ELF-1 (cell line): ENCODE measurements around the gene JHY.

ENCODE experiments used
- DNase-seq: peaks from one replicate; pipeline ENCODE4 v3.0.0-alpha.2; 2016; ENCODE audit warnings: low read depth, low spot score

Gene JHY

DNA sequence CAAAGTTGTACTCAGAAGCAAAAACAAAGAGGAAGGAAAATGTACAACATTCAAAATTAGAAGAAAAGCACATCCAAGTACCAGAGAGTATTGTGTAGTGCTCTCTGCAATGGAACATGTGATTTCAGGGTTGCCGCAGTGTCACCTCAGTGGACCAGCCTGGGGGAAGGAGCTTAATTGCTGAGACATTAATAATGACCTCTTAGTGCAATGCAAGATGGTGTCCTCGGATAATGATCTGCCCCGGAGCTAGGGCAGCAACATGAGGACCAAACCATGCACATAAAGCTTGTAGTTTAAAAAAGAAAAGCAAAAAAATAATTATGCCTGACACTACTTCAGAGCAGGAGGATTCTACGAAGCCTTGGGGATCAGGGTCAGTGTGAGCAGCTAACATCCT is 11.3 kb upstream of the JHY start:
- no peak for DNase-seq

DNA sequence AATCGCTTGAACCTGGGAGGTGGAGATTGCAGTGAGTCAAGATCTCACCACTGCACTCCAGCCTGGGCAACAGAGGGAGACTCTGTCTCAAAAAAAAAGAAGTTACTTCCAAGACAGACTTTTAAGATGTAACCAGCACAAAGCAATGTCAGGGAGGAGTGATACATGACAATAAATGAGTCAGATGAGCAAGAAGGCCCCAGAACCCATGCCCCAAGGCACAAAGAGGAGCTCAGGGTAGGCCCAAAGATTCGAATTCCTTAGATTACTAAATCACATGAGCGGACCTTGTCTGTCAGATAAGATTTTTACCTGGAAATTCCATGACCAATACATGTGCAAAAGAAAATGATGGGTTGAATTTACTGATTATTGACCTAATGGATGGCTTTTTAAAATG is 10.5 kb upstream of the JHY start:
- DNase-seq: peak; percentile 57

DNA sequence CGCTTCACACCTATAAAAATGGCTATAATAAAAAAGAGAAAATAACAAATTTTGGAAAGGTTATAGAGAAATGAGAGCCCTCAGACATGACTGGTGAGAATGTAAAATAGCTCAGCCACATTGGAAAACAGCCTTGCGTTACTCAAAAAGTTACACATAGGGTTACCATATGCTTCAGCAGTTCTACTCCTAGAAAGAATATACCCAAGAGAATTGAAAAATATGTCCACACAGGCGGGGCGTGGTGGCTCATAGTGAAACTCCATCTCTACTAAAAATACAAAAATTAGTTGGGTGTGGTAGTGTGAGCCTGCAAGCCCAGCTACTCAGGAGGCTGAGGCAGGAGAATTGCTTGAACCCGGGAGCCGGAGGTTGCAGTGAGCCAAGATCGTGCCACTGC is 7.6 kb upstream of the JHY start:
- DNase-seq: no peak

DNA sequence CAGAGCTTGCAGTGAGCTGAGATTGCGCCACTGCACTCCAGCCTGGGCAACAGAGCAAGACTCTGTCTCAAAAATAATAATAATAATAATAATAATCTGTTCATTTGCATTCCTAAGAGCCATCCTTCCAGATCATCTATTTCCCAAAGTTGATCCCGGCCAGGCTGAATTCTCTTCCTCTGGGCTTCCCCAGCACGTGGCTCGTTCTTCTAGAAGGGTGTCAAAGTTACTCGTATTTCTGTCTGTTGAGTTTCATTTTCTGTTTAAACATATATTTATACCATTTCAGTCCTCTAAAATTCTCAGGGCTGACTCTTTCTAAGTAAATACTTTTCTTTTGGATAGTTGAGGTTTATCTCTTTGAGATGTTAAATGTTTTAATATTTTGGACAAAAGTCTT is 4.8 kb upstream of the JHY start:
- DNase-seq: no peak

DNA sequence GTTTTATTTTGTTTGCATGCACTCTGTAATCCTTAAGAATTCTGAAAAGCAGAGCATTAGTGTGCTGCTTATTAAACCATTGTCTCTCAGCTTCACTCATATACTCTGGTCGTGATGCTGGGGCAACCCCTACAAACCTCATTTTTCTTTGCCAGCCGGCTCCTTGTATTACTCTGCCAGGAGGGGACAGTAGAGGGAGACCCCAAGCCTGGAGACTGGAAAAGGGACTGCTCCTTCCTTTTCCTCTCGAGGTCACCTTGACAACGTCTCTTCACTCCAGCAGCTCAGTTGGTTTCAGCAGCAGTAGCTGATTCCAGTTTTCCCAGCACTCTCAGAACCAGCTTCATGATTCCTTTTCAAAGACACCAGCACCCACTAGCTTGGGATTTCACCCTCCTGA is 2.8 kb upstream of the JHY start:
- peak; percentile 21 for DNase-seq

DNA sequence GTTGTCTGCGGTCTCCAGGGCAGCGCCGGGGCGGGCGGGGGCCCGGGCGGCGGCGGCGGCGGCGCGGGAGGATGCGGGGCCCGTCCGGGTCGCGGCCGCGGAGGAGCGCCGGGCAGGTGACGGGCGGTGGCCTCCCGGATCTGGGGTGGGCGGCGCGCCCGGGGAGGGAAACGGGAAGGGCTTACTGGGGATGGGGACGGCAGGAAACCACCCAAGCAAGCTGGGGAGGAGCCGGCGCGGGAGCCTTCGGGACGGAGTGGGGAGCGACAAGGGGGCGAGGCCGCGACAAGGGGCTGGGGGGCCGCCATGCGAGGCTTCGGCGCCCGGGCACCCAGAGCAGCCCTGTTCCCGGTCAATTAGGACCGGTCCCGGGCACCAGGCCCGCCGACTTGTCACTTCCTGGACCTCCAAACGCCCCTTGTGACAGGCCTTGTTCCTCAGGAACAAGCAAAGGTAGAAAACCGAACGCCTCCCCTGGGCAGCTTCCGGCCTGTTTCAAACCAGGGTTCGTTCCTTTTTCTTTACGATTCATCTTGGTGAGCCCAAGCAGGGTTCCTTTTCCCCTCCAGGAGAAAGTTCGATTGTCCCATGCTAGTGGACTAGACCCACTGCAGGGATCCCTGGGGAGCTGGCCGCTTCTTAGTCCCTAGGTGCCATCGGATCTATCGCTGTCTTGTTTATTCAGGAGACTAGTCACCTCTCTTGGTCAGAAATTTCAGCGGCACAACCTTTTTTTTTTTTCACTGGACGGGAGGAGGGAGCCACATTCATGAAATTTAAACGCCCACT is 492 bp downstream of the JHY start:
- peak; percentile 72 for DNase-seq

DNA sequence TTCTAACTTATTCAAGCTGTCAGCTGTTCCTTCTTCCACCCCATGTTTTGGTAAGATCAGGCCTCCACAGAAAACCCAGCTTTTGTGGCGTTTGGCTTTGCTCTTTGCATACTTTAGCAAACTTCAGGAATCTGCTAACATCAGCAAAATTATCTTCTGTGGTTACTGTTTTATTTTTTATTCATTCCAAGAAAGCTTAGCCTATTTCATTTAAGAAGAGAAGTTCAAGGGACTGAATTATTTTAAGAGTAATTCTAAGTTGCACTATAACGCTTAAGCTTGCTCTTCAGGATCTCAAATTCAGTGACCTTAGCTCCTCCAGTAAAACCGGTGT is 1.1 kb downstream of the JHY start:
- DNase-seq: no peak

DNA sequence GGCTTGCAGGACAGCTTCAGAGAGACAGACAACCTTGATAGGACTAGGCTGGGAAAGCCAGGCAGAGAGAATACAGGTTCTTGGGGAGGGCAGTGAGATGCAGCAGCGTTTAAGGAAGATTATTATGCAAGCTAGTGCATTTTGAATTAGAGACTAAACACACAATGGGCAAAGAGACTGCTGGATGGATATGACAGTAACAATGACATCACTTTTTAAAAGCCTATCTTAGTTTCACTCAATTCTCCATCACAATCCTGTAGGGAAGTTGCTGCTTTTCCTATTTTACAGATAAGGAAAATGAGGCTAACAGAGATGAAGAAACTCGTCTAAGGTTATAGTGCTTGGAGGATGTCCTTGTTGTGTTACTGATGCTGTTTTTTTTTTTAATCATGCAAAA is 5.6 kb downstream of the JHY start:
- DNase-seq: no peak

DNA sequence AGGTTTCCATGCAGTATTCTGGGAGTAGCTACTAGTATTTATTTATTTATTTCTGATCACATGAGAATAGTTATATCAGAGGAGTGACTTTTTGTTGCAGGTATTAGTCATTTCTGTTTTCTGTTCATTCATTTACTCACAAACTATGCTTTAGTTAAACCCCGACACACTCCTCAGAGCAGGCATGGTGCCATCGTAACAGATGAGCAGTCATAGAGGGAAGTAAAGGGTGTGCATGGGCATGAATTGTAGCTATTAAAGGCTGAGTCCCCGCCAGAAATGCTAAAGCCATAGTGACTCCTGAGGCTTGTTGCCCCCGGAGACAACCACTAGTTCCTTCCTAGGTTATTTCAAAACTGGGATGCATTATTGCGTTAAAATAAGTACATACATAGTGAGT is 10.6 kb downstream of the JHY start:
- DNase-seq: no peak

DNA sequence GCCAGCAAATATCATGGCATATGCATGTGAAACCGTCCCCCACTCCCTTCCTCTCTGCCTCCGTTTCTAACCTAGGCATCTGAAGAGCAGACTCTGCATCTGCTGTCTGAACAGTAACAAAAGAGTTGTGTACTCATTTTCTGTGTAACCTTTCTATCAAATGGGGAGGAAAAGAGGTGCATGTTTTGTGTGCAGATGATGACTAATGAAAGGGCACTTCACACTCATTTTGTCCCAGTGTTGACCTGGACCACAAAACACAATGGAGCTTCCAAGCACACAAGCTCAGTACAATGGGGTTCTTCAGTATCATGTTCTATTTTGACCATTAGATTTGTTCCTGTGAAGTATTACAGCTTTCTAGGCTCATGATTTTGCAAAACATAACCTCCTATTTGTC is 13.0 kb downstream of the JHY start:
- DNase-seq: no peak

DNA sequence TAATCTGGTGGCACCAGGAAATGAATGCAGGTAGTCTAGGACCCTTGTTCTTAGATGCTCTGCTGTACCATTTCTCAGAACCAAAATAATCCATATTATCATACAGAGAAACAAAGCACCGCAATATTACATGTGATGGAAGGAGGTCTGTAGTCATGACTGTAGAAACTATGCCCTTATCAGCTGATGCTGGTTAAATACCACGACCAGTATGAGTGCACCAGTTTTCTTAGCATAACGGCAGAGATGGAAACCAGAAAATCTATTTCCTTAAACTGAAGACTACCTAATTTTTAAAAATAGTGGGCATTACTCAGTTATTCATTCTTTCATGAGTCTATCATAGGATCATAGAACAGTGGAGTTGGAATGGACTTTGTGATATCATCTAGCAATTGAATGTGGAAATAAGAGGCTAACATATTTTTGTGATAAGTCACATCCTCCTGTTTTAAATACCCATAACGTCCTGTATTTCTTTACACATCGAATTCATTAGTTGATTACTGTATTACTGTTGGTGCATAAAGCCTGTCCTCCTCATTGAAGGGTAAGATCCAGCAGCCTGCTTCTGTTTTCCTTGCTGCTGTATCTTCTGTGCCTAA is 15.1 kb downstream of the JHY start:
- no peak for DNase-seq

DNA sequence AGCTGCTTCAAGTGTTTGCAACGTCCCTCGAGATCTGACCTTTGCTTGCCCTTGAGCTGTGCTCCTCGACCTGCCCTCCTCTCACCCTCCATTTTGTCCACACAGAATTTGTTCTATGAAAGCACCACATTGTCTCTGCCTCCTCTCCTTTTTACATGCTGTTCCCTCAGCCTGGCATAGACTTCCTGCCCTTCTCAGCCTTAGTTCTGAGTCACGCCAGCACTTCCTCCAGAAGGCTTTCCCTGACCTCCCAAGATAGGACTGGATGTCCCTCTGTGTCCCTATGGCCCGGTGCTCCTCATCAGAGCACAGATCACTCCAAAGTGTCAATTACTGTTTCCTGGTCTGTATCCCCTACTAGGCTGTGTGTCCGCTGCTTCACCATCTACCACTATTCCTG is 16.2 kb downstream of the JHY start:
- DNase-seq: no peak

DNA sequence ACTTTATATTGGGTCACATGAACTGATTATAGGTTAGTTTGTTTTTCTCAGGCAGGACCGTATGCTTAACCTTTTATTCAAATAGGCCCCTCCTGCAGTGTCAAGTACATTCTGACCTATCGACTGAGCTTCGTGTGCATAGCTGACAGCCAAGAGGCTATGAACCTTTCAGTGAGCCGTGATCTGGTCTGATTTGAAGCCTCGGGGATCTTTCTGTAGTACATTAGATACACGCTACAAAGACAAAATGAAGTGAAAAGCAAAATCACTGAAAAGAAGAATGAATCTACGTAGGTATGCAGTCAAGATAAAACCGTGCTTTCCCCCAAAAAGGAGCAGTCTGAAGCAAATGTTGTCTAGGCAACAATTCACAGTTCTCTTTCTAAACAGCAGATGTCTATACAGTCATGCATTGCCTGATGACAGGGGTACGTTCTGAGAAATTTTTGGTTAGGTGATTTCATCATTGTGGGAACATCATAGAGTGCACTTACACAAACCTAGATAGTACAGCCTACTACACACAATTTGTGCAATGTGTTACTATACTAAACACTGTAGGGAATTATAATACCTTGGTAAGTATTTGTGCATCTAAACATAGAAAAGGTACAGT is 18.1 kb downstream of the JHY start:
- no peak for DNase-seq

DNA sequence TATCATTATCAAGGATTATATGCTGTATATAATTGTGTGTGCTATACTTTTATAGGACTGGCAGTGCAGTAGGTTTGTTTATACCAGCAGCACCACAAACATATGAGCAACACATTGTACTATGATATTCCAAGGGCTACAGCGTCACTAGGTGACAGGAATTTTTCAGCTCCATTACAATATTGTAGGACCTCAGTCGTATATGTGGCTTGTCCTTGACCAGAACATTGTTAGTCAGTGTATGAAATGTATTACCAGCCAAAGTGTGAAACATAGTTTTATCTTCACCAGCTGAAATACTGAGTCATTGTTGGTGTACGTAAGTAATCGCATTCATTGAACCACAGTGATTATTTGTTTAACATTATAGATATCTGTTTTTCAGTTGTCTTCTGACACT is 20.4 kb downstream of the JHY start:
- no peak for DNase-seq

DNA sequence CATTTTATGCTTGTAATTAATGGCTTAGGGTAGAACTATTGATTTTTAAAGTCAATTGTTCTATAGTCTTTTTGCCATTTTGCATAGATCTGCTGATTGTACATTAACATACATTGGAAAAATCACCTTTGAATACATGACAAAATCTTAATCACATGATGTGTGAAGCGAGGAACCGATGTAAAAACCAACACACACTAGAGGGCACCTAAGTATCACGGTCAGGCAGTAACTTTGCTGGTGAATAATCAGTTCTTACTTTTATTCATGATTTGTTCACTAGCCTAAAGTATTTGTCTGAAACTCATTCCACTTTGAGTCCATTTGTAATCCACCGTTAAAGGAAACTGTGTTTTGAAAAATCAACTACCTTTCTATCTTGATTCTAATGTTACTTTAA is 28.2 kb downstream of the JHY start:
- DNase-seq: no peak

DNA sequence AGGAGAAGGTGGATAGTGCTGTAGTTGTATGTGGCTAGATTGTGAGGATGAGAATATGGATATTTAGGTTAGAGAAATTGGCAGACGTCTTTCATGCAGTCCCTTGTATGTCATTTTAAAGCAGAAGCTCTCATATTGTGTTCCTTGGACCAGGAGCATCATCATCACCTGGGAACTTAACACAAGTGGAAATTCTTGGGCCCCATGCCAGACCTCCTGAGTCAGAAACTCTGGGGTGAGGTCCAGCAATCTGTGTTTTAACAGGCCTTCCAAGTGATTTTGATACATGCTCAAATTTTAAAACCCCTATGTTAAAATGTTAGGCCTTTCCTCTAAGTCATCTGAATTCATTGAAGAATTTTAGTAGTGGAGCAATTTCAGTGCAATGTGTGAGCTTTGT is 34.8 kb downstream of the JHY start:
- no peak for DNase-seq

DNA sequence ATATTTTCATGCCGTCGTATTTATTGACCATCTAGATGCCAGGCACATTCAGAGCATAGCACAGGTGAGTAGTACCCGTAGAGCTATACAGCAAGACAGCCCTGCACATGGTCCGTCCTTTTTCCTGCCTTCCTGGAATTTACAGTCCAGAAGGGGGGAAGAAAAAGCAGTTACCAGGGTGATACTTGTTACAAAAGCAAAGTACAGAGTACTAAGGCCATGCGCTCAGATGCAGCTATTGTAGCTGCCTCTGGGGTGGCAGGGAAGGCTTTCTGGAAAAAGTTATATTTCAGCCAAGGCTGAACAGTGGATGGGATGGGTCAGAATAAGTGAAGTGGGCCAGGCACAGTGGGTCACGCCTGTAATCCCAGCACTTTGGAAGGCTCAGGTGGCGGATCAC is 36.2 kb downstream of the JHY start:
- no peak for DNase-seq

DNA sequence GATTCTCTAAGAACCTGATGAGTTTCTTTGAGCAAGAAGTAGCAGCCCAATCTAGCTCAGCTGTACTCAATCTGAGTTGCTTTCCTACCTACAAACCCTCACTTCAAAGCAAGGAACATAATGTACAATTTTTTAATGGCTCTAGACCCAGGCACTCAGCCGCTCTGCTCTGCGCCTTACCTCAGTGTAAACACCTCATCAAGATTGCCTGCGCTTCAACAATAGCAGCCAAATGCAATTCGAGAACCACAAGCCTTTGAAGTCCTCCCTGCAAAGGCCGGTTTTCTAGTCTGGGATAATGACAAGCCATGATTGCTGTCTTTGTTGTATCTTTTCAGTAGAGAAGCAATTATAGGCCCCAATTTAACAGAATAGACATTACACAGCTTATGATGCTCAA is 38.0 kb downstream of the JHY start:
- peak; percentile 77 for DNase-seq

DNA sequence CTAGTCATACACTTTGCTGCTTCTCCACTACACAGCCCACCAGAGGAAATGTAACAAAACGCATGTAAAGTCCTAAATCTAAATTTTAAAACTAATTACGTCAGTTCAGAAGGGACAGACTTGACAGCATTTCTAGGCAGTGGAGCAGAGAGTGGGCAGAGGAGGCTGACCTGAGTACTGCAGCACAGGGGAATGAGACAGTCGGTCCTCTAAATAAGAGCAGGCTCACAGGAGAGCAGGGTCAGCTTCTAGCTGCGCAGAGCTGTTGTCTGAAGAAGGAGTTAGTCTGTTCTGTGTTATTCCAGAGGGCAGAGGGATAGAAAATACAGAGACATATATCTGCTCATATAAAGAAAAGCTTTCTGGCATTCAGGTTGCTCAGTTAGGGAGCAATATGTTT is 40.3 kb downstream of the JHY start:
- no peak for DNase-seq

DNA sequence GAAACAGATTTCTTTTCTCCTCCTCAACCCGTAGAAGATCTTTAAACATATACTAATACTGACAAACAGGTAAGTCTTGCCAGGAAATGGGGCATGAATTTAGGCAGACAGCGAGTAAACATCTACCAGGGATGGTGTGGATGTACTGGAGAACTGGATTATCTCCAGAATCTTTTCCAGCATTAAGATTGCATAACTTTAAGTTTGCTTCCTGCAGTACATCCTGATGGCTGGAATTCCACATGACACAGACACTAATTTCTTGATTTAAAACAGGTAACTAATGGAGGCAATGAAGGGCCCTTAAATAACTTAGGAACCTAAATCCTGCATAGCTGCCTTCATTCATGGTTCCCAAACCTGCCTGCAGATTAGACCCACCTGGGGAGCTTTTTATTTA is 40.7 kb downstream of the JHY start:
- no peak for DNase-seq

DNA sequence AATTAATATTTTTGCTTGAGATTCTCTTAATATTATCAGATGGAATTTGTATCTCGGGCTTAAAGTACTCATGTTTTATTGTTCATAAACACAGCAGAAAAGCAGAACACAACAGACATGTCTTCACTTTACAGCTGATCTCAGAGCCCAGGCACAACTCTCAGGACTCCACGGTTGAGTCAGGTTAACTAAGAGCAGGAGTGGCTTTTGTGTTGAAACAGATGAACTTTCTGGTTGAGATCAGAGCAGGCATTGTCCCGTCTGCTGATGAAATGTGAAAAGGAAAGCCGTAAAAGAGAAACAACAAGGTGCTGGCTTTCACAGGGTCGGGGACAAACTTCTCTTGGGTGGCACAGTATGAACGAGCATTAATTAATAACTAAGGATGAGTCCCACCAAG is 49.0 kb downstream of the JHY start:
- DNase-seq: no peak

DNA sequence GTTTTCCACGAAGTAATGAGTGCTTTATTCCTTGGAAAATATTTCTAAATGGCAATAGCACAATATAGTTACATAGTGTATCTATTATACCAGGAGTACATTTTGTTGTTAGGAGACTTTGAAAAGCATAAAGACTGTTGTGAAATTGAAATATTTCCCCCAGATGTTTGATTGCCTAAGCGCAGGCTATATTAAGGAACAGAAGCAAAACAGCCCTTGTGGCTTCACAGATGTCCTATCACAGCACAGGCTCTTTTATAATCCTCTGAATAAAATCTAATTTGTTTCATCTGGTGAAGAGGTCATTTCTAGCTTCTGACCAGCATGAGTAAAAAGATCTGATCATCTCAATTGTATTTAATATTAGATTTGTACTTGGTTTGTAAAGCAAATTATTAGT is 50.9 kb downstream of the JHY start:
- no peak for DNase-seq

DNA sequence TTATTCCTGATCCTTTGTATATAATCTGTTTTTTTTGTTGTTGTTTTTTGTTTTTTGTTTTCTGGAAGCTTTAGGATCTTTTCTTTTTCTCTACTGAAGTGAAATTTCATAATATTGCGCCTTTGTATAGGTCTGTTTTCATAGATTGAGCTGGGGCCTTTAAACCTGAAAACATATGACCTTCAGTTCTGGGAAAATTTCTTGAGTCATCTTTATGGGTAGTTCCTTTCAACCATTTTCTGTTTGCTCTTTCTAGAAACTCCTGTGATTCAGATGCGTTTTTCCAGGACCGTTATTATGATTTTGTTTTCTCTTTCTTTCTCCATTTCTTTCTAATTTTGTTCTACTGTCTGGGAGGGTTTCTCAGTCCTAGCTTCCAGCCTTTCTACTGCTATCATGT is 55.4 kb downstream of the JHY start:
- DNase-seq: no peak

DNA sequence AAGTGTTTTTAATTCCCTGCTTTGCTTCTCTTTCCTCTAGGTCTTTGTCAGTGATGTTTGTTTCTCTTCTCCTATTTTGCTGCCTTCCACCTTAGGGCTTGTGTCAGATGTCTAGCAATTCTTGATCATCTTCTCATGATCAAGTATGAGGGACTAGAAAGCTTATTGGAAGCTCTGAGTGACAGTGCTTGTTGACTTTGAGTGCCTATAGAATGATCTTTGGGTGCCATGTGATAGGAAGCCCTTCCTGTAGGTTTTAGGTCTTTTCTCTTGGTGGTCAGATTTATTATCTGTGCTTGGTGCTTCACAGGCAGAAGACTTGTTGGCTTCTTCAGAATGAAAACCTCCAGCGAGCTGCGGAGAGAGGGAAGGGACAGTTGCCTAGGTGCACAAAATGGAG is 56.0 kb downstream of the JHY start:
- DNase-seq: no peak
